SKM-1 (cell line): ENCODE results near the gene GSTT2B.
"Not testable (repeated sequence)": the region's sequence is repeated elsewhere in the genome, so short reads cannot be mapped to it uniquely, and the experiment has no call there.

ENCODE experiments used
- DNase-seq: peaks from one replicate; lab custom pipeline; 2025; ENCODE audit not compliant: unreplicated experiment; lab: John Stamatoyannopoulos, UW

Gene GSTT2B

GRCh38 chr22:23949764-23950163, 11.2 kb downstream of the GSTT2B start:
- not testable (repeated sequence) for DNase-seq

- DNase-seq: not testable (repeated sequence)
Observed at GRCh38 chr22:23947391-23947790, 13.6 kb downstream of the GSTT2B start.

DNA sequence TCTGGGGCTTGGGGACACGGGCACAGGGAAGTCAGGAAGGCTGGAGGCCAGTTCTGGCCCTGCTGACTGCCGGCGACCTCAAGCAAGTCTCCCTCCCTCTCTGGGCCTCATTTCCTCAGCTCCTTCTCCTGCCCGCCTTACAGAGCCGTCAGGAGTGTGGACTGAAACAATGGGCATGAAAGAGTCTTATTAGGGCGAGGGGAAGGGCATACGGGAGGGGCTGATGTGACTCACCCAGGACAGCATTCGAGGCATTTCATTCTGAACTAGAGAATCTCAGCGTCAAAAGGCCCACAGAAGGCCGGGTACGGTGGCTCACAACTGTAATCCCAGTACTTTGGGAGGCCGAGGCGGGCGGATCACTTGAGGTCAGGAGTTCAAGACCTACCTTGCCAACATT, 20.8 kb downstream of the GSTT2B start:
- DNase-seq: not testable (repeated sequence)

DNA sequence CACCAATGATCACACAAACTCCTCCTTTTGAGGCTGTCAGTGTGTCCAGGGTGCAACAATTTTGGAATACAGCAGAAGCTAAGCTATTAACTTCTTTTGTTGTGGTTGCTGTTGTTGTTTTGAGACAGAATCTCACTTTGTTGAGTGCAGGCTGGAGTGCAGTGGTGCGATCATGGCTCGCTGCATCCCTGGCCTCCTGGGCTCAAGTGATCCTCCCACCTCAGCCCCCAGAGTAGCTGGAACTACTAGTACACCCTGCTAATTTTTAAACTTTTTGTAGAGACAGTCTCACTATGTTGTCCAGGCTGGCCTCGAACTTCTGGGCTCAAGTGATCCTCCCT, 22.0 kb downstream of the GSTT2B start:
- no peak for DNase-seq

- no peak for DNase-seq
Observed at GRCh38 chr22:23938328-23939016, 22.5 kb downstream of the GSTT2B start.

GRCh38 chr22:23926561-23926960, 34.4 kb downstream of the GSTT2B start:
- DNase-seq: no peak

- DNase-seq: no peak
Observed at GRCh38 chr22:23925020-23925606, 35.9 kb downstream of the GSTT2B start.

DNA sequence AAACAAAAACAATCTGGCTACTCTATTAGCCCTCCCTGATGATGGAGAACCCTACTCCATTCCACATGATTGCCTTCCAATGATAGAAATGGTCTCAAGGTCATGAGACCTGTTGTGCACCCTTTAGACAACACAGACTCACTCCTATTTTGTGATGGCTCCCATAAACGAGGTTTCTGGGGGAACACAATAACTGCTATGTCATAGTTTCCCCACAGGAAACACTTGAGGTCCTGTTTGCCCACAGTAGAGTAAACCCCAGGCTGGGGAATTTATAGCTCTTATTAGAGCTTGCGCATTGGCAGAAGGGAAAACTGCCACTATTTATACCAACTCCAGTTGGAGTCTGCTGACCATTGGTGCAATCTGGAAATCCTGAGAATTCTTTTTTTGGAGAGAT, 38.1 kb downstream of the GSTT2B start:
- no peak for DNase-seq

- not testable (repeated sequence) for DNase-seq
Observed at GRCh38 chr22:23921586-23922201, 39.3 kb downstream of the GSTT2B start.

DNA sequence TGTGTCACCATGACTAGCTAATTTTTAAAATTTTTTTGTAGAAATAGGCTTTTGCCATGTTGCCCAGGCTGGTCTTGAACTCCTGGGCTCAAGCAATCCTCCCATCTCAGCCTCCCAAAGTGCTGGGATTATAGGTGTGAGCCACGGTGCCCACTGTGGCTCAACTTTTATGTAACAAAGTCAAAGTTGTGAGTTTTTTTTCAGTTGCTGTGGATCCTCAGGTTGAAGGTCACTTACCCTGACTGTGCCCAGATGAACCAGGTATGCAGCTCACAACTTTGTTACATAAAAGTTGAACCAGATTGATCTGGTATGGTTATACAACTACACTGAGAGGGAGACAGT, 40.8 kb downstream of the GSTT2B start:
- not testable (repeated sequence) for DNase-seq

DNA sequence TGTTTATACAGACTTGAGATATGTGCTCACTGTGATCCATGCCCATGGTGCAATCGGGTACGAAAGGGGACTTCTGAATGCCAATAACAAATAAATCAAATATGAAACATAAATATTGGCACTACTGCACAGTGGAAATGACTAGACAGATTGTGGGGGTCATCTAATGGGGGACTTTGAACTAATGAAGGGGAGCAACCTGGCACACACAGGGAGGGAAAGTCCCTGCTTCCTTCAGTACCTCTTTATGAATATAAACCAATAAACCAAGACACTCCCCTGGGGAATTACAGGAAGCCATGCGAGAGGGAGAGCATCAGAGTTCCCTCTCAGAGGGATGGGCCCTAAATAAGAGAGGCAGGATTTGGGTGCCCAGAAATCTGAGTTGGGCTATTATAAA, 45.7 kb downstream of the GSTT2B start:
- DNase-seq: no peak

DNA sequence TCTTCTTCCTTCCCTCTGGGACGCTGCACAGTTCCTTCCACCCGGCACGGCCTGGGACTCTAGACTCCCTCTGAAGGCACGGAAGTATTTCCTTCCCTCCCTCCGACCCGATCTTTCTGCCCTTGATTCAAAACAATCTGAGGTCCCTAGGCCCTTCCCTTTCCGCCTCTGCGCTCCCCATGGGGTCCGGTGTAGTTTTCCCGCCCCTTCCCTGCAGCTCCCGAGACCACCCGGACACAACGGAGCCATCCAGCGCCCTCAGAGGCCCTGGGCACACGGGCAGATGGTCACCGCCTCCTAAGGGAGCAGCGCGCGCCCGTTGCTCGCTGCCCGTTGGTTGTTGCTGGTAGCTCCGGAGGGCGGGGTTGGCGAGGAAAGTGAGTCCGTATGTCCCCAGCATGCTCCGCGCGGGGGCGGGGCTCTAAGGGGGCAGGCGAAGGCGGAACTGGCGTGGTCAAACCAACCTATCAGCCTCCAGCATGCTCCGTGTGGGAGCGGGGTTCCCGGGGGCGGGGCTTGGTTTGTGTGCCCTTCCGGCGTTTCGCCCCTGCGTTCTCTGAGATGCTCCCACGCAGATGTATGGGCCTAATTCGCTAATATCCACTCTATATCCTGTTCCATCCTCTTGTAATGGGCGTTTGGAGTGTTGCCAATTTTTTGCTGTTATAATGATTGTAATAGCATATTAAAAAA, 47.2 kb downstream of the GSTT2B start:
- peak; percentile 94 for DNase-seq

DNA sequence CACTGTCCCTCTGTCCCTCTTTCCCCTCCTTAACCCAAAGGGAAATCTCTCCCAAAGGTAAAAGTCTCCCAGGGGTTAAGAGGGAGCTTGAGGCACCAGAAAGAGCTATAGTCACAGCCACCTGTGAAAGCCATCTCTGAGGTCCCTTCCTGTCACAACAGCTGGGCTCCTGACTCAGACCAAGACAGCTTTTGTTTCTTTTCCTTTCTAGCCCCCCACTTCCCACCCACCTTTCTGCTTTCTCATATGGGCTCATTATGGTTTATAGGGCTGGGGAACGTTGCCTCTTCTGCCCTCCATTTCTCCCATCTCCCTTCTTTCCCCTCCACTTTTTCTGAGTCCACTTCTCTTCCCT, 47.7 kb downstream of the GSTT2B start:
- no peak for DNase-seq

DNA sequence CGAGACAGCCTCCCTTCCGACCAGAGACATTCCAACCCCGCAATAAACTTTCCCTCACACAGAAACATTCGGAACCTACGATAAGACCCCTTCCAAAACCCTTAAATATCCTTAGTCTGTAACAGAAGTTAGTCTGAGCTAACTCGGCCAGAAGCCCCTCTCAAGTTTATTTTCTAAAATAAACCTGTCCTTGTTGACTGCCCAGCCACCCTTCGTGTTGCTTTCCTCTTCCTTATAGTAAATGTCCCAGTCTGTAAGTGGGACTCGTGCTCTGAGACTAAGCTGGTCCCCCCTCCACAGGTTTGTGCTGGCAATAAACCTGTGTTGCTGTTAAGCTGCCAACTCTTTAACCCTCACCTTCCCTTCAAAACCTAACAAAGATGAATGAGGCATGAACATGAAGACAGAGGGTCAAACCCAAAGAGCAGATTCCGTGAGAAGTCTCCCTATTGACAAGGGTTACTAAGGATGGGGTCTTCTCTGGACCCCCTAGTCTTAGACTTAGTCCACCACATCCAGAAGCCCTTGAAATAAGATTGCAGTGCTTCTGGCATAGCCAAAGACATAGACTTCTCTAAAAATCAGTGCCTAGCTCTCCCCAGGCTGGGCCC, 48.6 kb downstream of the GSTT2B start:
- DNase-seq: no peak

DNA sequence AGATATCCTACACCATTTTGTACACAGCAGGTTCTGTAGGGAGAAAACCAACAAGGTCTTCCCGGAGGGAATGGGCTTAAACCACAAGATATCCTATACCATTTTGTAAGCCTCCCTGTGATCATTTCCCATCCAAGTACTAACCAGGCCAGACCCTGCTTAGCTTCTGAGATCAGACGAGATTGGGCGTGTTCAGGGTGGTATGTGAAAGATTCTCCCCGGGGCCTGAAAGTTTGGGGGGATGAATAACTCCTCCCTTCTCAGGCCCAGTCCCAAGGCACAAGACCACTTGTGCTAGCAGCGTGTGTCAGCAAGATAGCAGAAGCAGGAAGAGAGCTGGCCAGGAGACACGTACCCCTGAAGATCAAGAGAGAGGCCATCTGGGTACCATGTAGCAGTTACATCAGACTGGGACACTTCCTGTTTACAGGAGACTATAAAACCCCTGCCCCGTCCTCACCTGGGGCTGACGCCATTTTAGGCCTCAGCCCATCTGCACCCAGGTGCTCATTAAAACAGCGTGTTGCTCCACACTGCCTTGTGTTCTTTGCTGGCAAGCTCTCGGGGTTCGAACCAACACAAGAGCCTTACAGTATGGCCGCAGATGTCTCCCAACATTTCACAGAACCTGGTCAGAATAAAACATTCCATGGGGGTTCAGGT, 49.5 kb downstream of the GSTT2B start:
- DNase-seq: no peak

GRCh38 chr22:23910496-23911190, 50.4 kb downstream of the GSTT2B start:
- DNase-seq: no peak

GRCh38 chr22:23909296-23909898, 51.6 kb downstream of the GSTT2B start:
- DNase-seq: no peak

GRCh38 chr22:23908587-23909205, 52.3 kb downstream of the GSTT2B start:
- DNase-seq: no peak

- not testable (repeated sequence) for DNase-seq
Observed at GRCh38 chr22:23907423-23907822, 53.6 kb downstream of the GSTT2B start.
